Brain microvascular endothelial cell (primary cell): ENCODE data around the gene FAM50A.

Experiments used
- DNase-seq: peaks from one replicate; pipeline ENCODE4 v3.0.0-alpha.2; 2020
- H3K27ac ChIP-seq: fragments of 250-450 bp; sonication (Bioruptor Pico); 2 replicates; pipeline ENCODE4 v1.5.1; 2020; ENCODE audit warnings: mild to moderate bottlenecking, moderate library complexity
- H3K27me3 ChIP-seq: fragments of 250-450 bp; sonication (Bioruptor Pico); replicated peaks from 2 replicates; pipeline ENCODE4 v1.5.1; 2020; ENCODE audit warnings: mild to moderate bottlenecking
- H3K36me3 ChIP-seq: fragments of 250-450 bp; sonication (Bioruptor Pico); replicated peaks from 2 replicates; pipeline ENCODE4 v1.5.1; 2020; ENCODE audit warnings: mild to moderate bottlenecking
- H3K4me3 ChIP-seq: 2 replicates; pipeline ENCODE4 v1.5.1; 2011; ENCODE audit warnings: low read depth, mild to moderate bottlenecking, control low read depth, low read length, moderate library complexity
- in situ Hi-C: cut with HindIII; loops from 2 replicates; pipeline ENCODE4 v1.10.0; 2017; ENCODE audit warnings: low sequenced_read_pairs, low pct_ligation_motif_present
- TF ChIP-seq, protein P1 (sequence below): IDR thresholded peaks from 2 replicates; pipeline ENCODE4 v1.5.1; 2011; ENCODE audit warnings: low read depth, mild to moderate bottlenecking, moderate library complexity, low read length, control low read depth, inconsistent platforms; ENCODE audit errors: missing control alignments

FAM50A gene

DNA sequence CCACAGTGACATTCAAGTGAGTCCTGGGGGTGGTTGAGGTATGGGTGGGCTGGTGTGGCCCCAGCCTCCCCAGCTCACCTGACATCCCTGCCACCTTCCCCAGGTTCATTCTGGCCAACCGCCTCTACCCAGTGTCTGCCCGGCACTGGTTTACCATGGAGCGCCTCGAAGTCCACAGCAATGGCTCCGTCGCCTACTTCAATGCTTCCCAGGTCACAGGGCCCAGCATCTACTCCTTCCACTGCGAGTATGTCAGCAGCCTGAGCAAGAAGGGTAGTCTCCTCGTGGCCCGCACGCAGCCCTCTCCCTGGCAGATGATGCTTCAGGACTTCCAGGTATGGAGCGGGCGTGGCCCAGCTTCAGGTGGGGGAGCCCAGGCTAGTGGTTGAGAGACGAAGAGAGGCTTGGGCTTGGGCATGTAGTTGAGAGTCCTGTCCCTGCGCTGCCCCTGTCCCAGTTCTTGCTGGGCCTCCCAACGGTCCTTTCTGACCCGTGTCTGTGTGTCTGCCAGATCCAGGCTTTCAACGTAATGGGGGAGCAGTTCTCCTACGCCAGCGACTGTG is 8.7 kb upstream of the FAM50A start:
- no peak overlapping the region for H3K27ac ChIP-seq
- no peak for DNase-seq
- TF ChIP-seq, protein P1, sequence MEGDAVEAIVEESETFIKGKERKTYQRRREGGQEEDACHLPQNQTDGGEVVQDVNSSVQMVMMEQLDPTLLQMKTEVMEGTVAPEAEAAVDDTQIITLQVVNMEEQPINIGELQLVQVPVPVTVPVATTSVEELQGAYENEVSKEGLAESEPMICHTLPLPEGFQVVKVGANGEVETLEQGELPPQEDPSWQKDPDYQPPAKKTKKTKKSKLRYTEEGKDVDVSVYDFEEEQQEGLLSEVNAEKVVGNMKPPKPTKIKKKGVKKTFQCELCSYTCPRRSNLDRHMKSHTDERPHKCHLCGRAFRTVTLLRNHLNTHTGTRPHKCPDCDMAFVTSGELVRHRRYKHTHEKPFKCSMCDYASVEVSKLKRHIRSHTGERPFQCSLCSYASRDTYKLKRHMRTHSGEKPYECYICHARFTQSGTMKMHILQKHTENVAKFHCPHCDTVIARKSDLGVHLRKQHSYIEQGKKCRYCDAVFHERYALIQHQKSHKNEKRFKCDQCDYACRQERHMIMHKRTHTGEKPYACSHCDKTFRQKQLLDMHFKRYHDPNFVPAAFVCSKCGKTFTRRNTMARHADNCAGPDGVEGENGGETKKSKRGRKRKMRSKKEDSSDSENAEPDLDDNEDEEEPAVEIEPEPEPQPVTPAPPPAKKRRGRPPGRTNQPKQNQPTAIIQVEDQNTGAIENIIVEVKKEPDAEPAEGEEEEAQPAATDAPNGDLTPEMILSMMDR: no peak
- peaks cover 15% of the 10 kb centered on the region for H3K36me3 ChIP-seq
- no peak overlapping the region for H3K4me3 ChIP-seq
- in situ Hi-C loops: no loop called here
- H3K27me3 ChIP-seq: no peaks in the 10 kb centered on the region

DNA sequence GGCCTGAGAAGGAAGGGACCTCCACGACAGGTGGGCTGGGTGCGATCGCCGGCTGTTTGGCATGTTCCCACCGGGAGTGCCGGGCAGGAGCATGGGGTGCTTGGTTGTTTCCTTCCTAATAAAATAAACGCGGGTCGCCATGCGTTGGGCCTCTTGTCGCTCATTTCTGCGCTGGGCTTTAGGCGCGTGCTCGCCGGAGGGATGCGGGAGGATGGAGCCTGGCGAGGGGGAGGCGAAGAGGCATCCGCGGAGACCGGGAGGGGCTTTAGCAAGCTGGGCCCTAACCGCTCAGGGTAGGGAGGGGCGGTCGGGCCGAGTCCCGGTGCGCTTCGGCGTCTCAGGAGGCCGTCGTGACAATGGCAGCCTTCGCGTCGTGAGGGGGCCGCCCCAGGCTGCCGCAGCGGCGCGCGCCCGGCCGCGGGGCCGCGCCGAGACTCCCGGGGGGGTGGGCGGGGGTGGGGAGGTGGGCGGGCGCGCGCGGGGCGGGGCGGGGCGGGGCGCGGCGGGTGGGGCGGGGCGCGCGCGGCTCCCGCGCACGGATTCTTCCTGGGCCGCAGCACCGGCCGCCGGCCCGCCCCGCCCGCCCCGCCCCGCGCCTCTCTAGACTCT is 7.5 kb upstream of the FAM50A start:
- Histone ChIP-seq H3K36me3 (peaks cover 19% of the 10 kb centered on the region), H3K4me3 (peak overlapping the region; percentile 71), H3K27me3 (no peaks in the 10 kb centered on the region), H3K27ac (peak overlapping the region; percentile 94)
- TF ChIP-seq, protein P1: no peak
- no peak for DNase-seq
- in situ Hi-C loops: no loop called here

DNA sequence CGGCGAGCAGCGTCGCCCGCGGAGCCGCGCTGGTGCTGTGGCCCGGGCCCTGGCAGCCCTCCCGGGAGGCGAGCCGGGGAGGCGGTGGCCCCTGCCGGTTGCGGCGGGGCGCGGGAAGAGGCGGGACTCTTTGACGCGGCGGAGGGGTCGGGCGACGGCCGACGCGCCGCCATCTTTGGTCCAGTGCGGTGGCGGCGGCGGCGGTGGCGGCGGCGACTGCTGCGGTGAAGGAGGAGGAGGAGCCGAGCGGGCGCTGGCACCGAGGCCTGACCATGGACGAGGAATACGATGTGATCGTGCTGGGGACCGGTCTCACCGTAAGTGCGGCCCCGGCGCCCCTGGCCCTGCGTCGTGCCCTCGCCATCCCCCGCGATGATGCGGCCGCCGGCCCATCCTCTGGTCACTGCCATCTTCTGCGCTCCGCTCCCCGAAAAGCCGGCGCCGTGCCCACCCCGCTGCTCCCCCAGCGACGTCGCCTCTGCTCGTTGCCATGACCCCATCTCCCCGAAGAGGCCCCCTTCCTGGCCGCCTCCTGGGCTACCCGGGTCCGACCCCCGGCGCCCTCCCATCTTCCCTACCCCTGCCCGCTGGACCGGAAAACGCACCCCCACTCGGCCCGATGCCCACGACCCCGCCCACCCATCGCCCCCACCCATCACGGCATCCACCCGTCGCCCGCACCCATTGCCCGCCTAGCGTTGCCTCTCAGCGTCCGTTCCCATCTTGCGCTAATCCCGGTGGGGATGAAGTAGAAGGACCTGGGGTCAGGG is 6.8 kb upstream of the FAM50A start, which contains the start of gene GDI1:
TSS of gene GDI1 (plus strand) at position 172 of the 770 bp plus-strand sequence. CDS start at position 273, 101 bp downstream.
- in situ Hi-C loops: no loop called here
- TF ChIP-seq, protein P1: no peak
- no peak for DNase-seq
- peak within 1 kb of the TSS; percentile 71 for H3K4me3 ChIP-seq
- H3K27ac ChIP-seq: peak within 1 kb of the TSS; percentile 94
- no peaks in the 10 kb centered on the region for H3K27me3 ChIP-seq
- peaks cover 19% of the 10 kb centered on the region for H3K36me3 ChIP-seq

DNA sequence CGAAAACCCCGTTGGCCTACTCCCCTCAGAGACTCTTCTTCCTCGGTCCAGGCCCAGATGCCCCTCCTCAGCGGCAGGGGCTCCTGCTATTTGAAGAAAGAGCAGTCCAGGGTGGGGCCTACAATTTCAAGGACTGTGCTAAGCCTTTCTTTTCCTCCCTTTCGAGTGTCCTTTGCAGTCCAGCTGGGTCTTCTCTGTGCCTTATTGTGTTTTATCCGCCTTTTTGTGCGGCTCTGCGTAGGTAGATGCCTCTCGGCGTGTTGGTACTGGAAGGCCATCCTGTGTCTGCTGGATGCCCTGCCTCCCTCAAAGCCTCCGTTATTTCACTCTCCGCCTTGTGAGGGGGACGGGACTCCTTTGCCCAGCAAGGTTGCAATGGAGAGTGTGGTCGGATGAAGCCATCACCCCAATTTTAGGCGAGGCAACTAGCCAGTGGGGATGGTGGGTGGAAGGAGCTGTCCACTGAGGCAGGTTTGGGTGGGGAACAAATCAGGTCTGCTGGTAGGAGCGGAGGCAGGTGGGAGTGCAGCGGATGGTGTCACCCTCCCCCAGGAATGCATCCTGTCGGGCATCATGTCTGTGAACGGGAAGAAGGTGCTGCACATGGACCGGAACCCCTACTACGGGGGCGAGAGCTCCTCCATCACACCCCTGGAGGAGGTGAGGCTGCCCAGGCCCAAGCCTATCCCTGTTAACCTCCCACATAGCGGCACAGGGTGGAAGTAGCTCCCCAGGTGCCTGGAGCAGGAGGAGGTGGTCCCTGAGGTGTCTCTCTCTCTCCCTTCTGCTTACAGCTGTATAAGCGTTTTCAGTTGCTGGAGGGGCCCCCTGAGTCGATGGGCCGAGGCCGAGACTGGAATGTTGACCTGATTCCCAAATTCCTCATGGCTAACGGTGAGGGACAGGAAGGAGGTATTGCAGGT is 5.7 kb upstream of the FAM50A start:
- peaks cover 24% of the 10 kb centered on the region for H3K36me3 ChIP-seq
- no peak overlapping the region for H3K27ac ChIP-seq
- peak overlapping the region; percentile 71 for H3K4me3 ChIP-seq
- DNase-seq: no peak
- no peaks in the 10 kb centered on the region for H3K27me3 ChIP-seq
- in situ Hi-C loops: no loop called here
- TF ChIP-seq, protein P1: no peak

DNA sequence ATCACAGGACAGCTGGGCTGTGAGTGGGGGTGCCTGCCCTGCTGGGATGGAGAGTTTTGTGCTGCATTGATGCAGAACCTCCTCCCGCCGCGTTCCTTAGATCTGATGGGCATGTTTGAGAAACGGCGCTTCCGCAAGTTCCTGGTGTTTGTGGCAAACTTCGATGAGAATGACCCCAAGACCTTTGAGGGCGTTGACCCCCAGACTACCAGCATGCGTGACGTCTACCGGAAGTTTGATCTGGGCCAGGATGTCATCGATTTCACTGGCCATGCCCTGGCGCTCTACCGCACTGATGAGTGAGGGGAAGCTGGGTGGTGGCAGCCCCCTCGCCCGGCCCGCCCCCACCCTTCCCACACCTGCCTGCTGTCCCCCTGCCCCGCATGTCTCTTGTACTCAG is 4.1 kb upstream of the FAM50A start:
- Histone ChIP-seq H3K36me3 (peaks cover 24% of the 10 kb centered on the region), H3K4me3 (no peak overlapping the region), H3K27ac (no peak overlapping the region), H3K27me3 (no peaks in the 10 kb centered on the region)
- TF ChIP-seq, protein P1: no peak
- in situ Hi-C loops: no loop called here
- no peak for DNase-seq
